Activated T-cell treated with anti-CD3 and anti-CD28 coated beads, Interleukin-2, amount 50 U/mL, for 72 hours (primary cell): ENCODE measurements around the gene CELF1. TPM values are rescaled to one million over a fixed set of nuclear protein-coding genes. Genes with fewer than 3 reads are reported as not detected.

Experiments
- ATAC-seq, 2 donors: fragments of 150-1000 bp; cut with Tn5 transposase; replicated peaks in 1 of 2; 2 replicates each; pipeline ENCODE4 v1.10.0; 2021; ENCODE audit warnings: moderate library complexity in 2 of 2, mild to moderate bottlenecking in 1 of 2
- DNase-seq, 2 donors: peaks; one replicate each; pipeline ENCODE4 v3.0.0; 2021 to 2022; ENCODE audit warnings: mixed read lengths in 1 of 2
- H3K27ac Mint-ChIP-seq: one replicate; pipeline ENCODE4 v1.8.0; 2022; ENCODE audit warnings: mild to moderate bottlenecking, moderate library complexity, mixed read lengths
- H3K27me3 Mint-ChIP-seq: one replicate; pipeline ENCODE4 v1.8.0; 2022; ENCODE audit warnings: low read depth, mixed read lengths
- H3K36me3 Mint-ChIP-seq, 2 donors: one replicate each; pipeline ENCODE4 v1.8.0; 2022; ENCODE audit warnings: mixed read lengths in 2 of 2, mild to moderate bottlenecking in 1 of 2; ENCODE audit not compliant: insufficient read depth in 2 of 2
- H3K4me1 Mint-ChIP-seq: one replicate; pipeline ENCODE4 v1.8.0; 2022; ENCODE audit warnings: low read depth, mixed read lengths
- H3K4me3 Mint-ChIP-seq, 2 donors: one replicate each; pipeline ENCODE4 v1.8.0; 2022; ENCODE audit warnings: mild to moderate bottlenecking in 2 of 2, mixed read lengths in 2 of 2, moderate library complexity in 2 of 2
- H3K9me3 Mint-ChIP-seq, 2 donors: one replicate each; pipeline ENCODE4 v1.8.0; 2022; ENCODE audit warnings: mixed read lengths in 2 of 2
- total RNA-seq, 2 donors: library from RNA; stranded (reverse); gene quantifications; one replicate each; pipeline ENCODE4 v1.2.3, GENCODE V29; 2022

The CELF1 gene
- total RNA-seq, 2 donors from 2014 or later: 128 to 149 TPM

DNA sequence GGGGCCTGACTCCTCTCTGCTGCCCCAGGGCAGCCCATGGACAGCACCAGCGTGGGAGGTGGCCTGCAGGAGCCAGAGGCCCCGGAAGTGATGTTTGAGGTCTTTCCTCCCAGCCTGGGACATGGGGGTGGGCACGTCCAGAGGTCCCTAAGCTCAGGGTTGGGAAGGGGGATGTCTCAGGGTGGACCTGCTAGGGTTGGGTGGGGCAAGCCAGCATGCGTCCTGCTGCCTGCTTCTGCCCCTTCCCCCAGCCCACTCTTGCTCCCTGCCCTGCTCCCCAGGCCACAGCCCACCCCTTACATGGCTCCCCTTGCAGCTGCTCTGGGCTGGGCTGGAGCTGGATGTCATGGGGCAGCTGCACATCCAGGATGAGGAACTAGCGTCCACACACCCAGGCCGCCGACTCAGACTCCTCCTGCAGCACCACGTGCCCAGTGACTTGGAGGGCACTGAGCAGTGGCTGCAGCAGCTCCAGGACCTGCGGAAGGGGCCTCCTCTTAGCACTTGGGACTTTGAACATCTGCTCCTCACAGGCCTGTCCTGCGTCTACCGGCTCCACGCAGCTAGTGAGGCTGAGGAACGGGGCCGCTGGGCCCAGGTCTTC lies 34.9 kb upstream of the CELF1 start:
- ATAC-seq: peak in 1 of 2 donors; percentile 6
- no peak overlapping the region for H3K4me3 Mint-ChIP-seq
- H3K27ac Mint-ChIP-seq: no peak overlapping the region
- peaks cover 10% of the 10 kb centered on the region for H3K27me3 Mint-ChIP-seq
- DNase-seq: no peak
- no peaks in the 10 kb centered on the region for H3K9me3 Mint-ChIP-seq
- H3K4me1 Mint-ChIP-seq: peaks cover 5% of the 10 kb centered on the region
- H3K36me3 Mint-ChIP-seq: peaks cover 4 to 13% of the 10 kb centered on the region in 2 donors

DNA sequence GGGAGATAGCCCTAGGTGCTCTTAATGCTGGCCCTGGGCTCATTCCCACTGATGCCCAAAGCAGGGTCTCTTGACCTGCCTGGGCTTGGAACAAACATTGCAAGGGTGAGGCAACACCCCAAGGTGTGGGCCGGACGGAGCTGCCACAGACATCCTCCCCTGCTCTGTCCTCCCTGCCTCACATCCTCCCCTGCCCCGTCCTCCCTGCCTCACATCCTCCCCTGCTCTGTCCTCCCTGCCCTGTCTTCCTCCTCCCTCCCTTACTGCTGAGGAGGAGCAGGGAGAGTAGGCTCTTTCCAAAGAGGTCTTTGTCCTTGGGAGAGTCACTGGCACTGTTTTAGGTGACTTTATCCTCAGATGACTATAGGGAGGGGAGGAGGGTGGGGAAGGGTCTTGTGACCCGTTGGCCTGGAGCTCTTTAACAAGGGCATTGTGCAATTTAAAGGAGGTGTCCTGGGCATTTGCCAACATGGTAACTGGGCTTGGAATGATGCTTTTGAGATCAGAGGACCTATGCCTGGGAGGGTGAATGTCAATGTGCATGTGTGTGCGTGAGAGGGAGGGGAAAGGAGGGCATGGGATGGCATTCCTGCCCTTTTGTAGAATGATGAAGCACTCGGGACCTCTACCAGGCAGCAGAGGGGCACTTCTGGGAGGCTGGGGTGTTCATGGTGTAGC lies 34.2 kb upstream of the CELF1 start:
- no peaks in the 10 kb centered on the region for H3K9me3 Mint-ChIP-seq
- peaks cover 3% of the 10 kb centered on the region for H3K27me3 Mint-ChIP-seq
- ATAC-seq (peak; percentile 9 to 21), DNase-seq (no peak)
- peaks cover 7 to 13% of the 10 kb centered on the region in 2 donors for H3K36me3 Mint-ChIP-seq
- no peak overlapping the region for H3K4me3 Mint-ChIP-seq
- H3K27ac Mint-ChIP-seq: no peak overlapping the region
- peaks cover 5% of the 10 kb centered on the region for H3K4me1 Mint-ChIP-seq

DNA sequence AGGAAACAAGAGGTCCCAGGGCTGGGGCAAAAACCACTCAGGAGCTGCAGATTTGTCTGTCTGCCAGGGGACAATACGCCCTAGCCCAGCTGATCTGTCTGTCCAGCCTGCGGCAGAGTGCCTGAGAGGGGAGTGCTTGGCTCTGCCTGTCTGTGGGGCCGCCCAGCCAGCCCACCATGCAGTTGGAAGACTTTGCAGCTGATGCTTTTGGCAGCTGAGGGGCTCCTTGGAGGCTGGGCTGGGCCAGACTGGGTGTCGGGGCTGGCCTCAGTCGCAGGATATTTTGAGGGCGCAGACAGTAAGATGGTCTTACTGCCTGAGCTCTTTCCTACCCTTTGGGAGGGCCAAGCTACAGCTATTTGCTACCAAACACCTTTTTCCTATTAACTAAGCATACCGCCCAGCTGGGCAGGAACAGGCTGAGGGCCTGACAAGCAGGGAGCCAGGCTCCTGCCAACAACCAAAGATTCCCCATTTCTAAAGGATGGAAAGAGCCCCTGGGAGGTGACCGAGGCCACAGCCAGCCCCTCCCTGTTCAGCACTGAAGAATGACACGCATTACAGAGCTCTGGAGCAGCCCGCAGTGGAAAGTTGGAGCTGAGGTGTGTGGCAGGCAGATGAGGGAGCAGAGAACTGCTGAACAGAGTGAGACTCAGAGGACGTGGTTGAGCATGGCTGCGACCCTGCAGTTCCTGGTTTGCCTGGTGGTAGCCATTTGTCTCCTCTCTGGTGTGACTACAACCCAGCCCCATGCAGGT lies 33.3 kb upstream of the CELF1 start, which contains the start of gene FAM180B:
TSS of gene FAM180B (plus strand) at position 581 of the 758 bp plus-strand sequence. CDS start at position 672, 91 bp downstream.
- no peaks in the 10 kb centered on the region for H3K27me3 Mint-ChIP-seq
- no peak within 1 kb of the TSS for H3K4me3 Mint-ChIP-seq
- DNase-seq: no peak
- H3K4me1 Mint-ChIP-seq: no peaks in the 10 kb centered on the region
- no peak within 1 kb of the TSS for H3K27ac Mint-ChIP-seq
- H3K9me3 Mint-ChIP-seq: no peaks in the 10 kb centered on the region
- ATAC-seq: peak; percentile 3 to 8
- H3K36me3 Mint-ChIP-seq: peaks cover 9 to 13% of the 10 kb centered on the region in 2 donors

DNA sequence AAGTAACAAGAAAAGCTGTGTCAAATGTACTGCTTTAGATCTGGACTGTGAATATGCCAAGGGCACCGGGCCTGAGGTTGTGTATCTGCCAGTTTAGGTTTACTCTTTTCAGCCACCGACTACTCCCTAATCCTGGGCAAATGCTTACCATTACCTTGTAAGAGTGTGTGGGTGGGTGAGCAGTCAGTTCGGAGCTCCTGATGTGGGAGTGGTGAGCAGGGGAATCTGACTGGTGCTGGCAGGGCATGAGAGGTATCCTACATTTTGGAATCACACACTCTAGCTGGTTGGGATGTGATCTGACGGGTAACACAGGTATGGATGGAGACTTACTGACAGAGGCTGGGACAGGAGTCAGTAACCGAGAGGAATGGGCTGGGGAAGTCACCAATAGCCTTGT lies 30.9 kb upstream of the CELF1 start:
- ATAC-seq (no peak), DNase-seq (no peak)
- no peak overlapping the region for H3K4me3 Mint-ChIP-seq
- H3K27me3 Mint-ChIP-seq: no peaks in the 10 kb centered on the region
- H3K9me3 Mint-ChIP-seq: no peaks in the 10 kb centered on the region
- peaks cover 12 to 17% of the 10 kb centered on the region in 2 donors for H3K36me3 Mint-ChIP-seq
- H3K4me1 Mint-ChIP-seq: peaks cover 14% of the 10 kb centered on the region
- H3K27ac Mint-ChIP-seq: no peak overlapping the region

DNA sequence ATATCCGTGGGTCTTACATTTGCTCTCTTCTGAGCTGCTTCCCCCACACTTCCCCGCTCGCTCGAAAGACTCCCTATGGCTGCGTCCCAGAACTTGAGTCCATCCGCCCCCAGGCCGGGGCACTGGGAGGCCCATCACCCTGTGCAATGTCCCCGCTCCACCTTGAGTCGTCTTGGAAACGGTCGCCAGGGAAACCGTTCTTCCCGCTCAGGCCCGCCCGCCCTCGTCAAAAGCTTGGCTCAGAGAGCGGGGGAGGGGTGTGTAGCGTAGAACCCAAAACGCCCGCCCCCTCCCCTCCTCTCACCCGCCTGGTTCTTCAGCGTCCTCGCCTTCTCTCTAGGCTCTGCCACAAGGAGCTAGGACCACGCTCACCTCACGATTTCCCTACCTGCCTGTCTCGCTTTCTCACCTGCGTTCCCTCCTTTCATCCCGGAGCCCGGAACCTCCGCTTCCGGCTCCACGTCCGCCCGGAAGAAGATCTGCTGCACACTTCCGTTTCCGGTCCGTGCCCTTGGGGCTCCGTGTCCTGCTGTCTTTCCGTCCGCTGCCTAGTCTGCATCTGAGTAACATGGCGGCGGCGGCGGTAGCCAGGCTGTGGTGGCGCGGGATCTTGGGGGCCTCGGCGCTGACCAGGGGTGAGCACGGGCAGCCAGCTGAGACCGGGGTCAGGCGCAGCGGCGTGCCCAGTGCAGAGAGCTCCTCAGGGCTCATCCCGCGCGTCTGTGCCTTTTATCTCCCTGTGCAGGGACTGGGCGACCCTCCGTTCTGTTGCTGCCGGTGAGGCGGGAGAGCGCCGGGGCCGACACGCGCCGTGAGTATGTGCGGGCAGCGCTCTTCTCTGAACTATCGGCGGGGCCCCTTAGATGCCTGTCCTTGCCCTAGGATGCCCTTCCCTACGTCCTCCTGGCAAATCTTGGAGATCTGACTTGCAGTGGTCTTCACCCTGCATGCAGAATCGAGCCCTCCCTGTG lies 25.9 kb upstream of the CELF1 start, which contains the start of the genes KBTBD4 and NDUFS3:
TSS of gene KBTBD4 (minus strand) at position 447 of the 971 bp plus-strand sequence. CDS start at position 428, 19 bp downstream.
TSS of gene NDUFS3 (plus strand) at position 551 of the 971 bp plus-strand sequence. CDS start at position 569, 18 bp downstream.
- Mint-ChIP-seq H3K27me3 (no peaks in the 10 kb centered on the region), H3K27ac (peak within 1 kb of the TSS; percentile 97), H3K4me3 (peak within 1 kb of the TSS; percentile 90 to 94), H3K4me1 (peaks cover 43% of the 10 kb centered on the region), H3K36me3 (peaks cover 10 to 21% of the 10 kb centered on the region in 2 donors), H3K9me3 (no peaks in the 10 kb centered on the region)
- ATAC-seq (peak; percentile 97), DNase-seq (peak; percentile 88 to 92)

DNA sequence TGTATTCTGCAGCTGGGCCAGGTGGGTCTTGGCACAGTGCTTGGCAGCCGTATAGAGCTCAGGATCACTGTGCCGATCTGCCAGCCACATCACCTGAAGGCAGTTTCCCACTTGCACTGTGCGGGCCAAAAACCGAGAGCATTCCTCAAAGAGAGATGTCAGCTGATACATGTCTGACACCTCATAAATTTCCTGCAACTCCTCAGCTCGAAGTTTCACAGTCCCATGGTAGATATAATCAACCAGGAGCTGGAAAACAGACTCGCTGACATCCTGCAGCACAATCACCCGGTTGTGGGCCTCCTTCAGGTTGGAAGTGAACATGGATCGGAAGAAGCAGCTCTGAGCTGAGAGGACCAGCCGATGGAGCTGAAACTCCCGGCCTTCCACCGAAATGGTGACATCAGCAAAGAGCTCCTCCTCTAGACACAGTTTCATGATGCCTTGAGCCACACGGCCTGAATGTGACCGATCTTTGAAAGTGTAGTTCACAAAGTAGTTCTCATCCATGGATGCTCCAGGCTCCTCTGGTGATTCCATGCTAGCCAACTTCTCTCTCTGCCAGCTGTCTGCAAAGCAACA lies 24.6 kb upstream of the CELF1 start:
- Mint-ChIP-seq H3K27me3 (no peaks in the 10 kb centered on the region), H3K4me3 (peak overlapping the region; percentile 90 to 94), H3K27ac (no peak overlapping the region), H3K4me1 (peaks cover 49% of the 10 kb centered on the region), H3K9me3 (no peaks in the 10 kb centered on the region), H3K36me3 (peaks cover 11 to 18% of the 10 kb centered on the region in 2 donors)
- no peak for ATAC-seq
- no peak for DNase-seq

DNA sequence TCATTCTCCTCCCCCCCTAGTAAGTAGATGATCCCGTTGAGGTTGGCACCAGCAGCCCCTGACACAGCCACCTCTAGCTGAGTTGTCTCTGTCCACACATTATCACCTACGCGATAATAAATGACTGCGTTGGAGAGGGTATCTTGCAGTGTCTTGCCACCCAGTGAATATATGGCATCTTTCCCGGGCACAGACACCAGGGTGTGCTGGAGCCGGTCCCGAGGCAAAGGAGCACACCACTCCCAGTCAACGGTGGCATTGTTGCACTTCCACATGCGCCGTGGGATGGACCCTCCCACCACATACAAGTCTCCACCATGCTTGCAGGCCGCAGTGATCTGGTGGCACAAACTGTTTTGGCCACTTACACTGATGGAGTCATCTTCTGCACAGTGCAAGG lies 20.4 kb upstream of the CELF1 start:
- peaks cover 44% of the 10 kb centered on the region for H3K4me1 Mint-ChIP-seq
- no peak overlapping the region for H3K27ac Mint-ChIP-seq
- H3K36me3 Mint-ChIP-seq: peaks cover 4 to 14% of the 10 kb centered on the region in 2 donors
- H3K4me3 Mint-ChIP-seq: no peak overlapping the region
- no peak for ATAC-seq
- no peaks in the 10 kb centered on the region for H3K27me3 Mint-ChIP-seq
- DNase-seq: no peak
- H3K9me3 Mint-ChIP-seq: no peaks in the 10 kb centered on the region

DNA sequence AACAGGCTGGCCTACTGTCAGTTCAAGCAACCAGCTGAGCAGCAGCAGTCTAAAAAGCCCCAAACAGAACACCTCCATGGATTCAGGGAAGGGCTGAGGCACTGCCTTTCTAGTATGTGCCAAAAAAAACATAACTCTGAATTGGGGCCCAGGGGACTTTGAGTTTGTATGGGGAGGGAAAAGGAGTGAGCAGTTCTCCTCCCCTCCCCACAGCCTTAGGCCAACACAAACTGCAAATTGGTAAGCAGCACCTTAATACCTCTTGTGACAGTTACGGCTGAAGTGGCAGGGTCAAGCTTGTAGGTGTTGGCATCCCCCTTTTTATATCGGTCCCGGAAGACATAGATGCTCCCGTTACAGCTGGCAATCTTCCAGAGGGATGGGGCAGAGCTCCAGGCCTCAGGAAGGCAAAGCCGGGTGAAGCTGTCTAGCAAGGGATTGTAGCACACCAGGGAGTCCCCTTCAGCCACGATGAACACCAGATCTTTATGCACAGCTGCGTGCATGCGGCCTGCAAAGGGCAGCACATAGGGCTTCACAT lies 19.9 kb upstream of the CELF1 start:
- no peak for DNase-seq
- no peaks in the 10 kb centered on the region for H3K9me3 Mint-ChIP-seq
- no peak for ATAC-seq
- H3K4me1 Mint-ChIP-seq: peaks cover 38% of the 10 kb centered on the region
- H3K36me3 Mint-ChIP-seq: peaks cover 4 to 14% of the 10 kb centered on the region in 2 donors
- no peak overlapping the region for H3K4me3 Mint-ChIP-seq
- no peaks in the 10 kb centered on the region for H3K27me3 Mint-ChIP-seq
- no peak overlapping the region for H3K27ac Mint-ChIP-seq

DNA sequence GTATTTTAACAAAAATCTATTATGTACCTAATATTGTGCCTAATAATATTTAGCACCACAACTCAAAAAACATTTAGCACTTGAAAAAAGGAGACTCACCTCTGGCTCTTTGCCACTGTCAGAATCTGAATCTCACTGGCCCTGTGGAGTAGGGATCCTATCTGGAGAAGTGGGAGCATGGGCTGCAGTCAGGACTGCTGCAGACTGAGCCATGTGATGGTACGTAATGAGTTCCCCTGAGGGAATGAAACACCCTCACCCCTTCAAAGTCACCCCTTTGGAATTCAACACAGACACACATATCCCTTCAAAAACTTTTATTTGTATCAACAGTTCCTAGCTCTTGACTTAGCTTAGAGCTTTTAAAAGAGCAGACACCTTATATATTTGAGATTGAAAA lies 19.0 kb upstream of the CELF1 start:
- Mint-ChIP-seq H3K9me3 (no peaks in the 10 kb centered on the region), H3K4me1 (peaks cover 33% of the 10 kb centered on the region), H3K27me3 (no peaks in the 10 kb centered on the region), H3K4me3 (no peak overlapping the region), H3K36me3 (peaks cover 4 to 11% of the 10 kb centered on the region in 2 donors), H3K27ac (no peak overlapping the region)
- ATAC-seq: no peak
- no peak for DNase-seq

DNA sequence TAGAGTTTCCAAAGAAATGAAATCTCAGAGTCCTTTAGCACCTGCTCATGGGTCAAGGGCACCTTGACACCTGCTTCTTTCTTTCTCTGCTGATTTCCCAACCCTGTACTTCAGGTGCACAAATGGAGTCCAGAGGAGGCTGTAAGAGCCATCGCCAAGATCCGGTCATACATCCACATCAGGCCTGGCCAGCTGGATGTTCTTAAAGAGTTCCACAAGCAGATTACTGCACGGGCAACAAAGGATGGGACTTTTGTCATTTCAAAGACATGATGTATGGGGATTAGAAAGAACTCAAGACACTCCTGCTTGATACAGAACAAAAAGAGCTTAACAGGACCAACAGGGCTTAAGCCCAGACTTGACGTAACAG lies 18.4 kb upstream of the CELF1 start:
- no peak for DNase-seq
- peaks cover 4 to 6% of the 10 kb centered on the region in 2 donors for H3K36me3 Mint-ChIP-seq
- H3K27me3 Mint-ChIP-seq: no peaks in the 10 kb centered on the region
- ATAC-seq: no peak
- no peaks in the 10 kb centered on the region for H3K9me3 Mint-ChIP-seq
- no peak overlapping the region for H3K4me3 Mint-ChIP-seq
- peaks cover 33% of the 10 kb centered on the region for H3K4me1 Mint-ChIP-seq
- peak overlapping the region; percentile 39 for H3K27ac Mint-ChIP-seq

DNA sequence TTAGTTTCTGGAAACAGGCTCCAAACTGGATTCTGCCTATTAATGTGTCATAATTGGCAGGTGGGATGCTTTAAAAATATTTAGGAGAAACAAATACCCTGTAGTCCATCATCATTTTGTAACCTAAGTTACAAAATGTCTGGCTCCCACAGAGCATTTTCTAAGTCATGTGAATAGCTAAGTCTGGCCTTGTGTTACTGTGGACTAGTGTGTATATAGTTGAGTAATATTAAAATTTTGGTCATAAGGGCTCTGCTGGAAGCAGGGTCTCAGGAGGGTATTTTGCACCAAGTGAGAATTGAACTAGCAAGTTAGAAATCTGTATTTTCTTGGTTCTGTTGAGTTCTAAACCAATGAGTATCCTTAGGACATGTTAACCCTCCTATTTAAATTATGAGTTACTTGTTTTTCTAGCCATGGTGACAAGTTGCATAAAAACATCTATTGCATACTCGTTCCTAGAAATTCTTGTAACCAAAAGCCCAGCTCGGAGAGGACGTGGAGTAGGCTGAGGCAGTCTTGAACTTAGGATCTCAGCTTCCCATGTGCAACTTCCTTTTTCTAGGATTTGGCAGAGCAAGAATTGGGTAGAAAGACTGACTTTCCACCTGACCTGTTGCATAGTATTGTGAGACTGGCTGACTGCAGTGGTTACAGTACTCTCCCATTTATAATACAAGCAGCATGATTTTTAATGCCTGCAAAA lies 17.9 kb upstream of the CELF1 start:
- no peak for DNase-seq
- H3K27ac Mint-ChIP-seq: no peak overlapping the region
- peaks cover 33% of the 10 kb centered on the region for H3K4me1 Mint-ChIP-seq
- H3K27me3 Mint-ChIP-seq: no peaks in the 10 kb centered on the region
- H3K9me3 Mint-ChIP-seq: no peaks in the 10 kb centered on the region
- H3K36me3 Mint-ChIP-seq: peaks cover 3 to 4% of the 10 kb centered on the region in 2 donors
- H3K4me3 Mint-ChIP-seq: no peak overlapping the region
- no peak for ATAC-seq
